WERI-Rb-1 (cell line): Measurements from ENCODE around the gene HAVCR1.
"Not testable (repeated sequence)": the region's sequence is repeated elsewhere in the genome, so short reads cannot be mapped to it uniquely, and the experiment has no call there.

Experiments used
- DNase-seq: peaks from one replicate; pipeline ENCODE4 v3.0.0-alpha.2; 2020
- H3K27ac ChIP-seq: fragments of 250-450 bp; sonication (Bioruptor Pico); 2 replicates; pipeline ENCODE4 v1.5.1; 2020; ENCODE audit warnings: mild to moderate bottlenecking, moderate library complexity
- H3K27me3 ChIP-seq: fragments of 250-450 bp; sonication (Bioruptor Pico); 2 replicates; pipeline ENCODE4 v1.5.1; 2021; ENCODE audit warnings: mild to moderate bottlenecking, low read depth, moderate library complexity; ENCODE audit not compliant: insufficient read depth, severe bottlenecking
- H3K36me3 ChIP-seq: fragments of 250-450 bp; sonication (Bioruptor Pico); 2 replicates; pipeline ENCODE4 v1.5.1; 2020; ENCODE audit warnings: mild to moderate bottlenecking, moderate library complexity
- H3K4me3 ChIP-seq: 2 replicates; pipeline ENCODE4 v1.5.1; 2011; ENCODE audit warnings: low read depth, mild to moderate bottlenecking, control low read depth, low read length
- H3K9me3 ChIP-seq: fragments of 250-450 bp; sonication (Bioruptor Pico); 2 replicates; pipeline ENCODE4 v1.5.1; 2021; ENCODE audit warnings: mild to moderate bottlenecking, moderate library complexity; ENCODE audit not compliant: severe bottlenecking
- TF ChIP-seq, protein P1 (sequence below): IDR thresholded peaks from 2 replicates; pipeline ENCODE4 v1.5.1; 2011; ENCODE audit warnings: low read depth, mild to moderate bottlenecking, control low read depth, inconsistent platforms, low read length

Gene HAVCR1

DNA sequence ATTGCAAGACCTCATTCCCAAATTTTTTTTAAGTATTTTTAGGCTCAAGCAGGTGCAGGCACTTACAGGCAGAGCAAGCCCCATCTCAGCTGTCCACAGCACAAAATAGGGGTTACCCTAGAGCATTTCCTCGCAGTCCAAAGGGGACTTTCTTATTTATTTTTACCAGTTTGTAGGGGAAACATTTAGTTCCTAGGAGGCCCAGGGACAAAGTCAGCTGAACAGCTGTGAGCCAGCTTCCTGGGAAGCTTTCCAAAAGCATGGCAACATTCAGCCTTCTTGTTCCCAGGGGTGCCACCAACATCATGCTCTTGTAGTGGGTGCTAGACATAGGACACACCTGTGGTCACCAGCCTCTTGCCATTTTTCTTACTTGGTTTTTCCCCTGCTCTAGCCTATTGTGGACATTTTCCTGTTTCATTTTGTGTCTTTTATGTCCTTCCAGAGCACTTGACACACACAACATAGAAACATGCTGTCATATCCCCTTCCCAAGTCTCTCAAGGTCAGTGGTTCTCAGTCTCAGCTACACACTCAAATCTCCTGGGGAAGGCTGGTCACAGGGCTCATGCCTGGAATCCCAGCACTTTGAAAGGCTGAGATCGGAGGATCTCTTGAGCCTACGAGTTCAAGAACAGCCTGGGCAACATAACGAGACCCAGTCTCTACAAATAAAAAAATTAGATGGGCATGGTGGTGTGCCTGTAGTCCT is 38.2 kb downstream of the HAVCR1 start:
- Histone ChIP-seq H3K27ac (no peak overlapping the region), H3K36me3 (no peaks in the 10 kb centered on the region), H3K27me3 (no peaks in the 10 kb centered on the region), H3K9me3 (peaks cover 6% of the 10 kb centered on the region), H3K4me3 (no peak overlapping the region)
- DNase-seq: no peak
- TF ChIP-seq, protein P1, sequence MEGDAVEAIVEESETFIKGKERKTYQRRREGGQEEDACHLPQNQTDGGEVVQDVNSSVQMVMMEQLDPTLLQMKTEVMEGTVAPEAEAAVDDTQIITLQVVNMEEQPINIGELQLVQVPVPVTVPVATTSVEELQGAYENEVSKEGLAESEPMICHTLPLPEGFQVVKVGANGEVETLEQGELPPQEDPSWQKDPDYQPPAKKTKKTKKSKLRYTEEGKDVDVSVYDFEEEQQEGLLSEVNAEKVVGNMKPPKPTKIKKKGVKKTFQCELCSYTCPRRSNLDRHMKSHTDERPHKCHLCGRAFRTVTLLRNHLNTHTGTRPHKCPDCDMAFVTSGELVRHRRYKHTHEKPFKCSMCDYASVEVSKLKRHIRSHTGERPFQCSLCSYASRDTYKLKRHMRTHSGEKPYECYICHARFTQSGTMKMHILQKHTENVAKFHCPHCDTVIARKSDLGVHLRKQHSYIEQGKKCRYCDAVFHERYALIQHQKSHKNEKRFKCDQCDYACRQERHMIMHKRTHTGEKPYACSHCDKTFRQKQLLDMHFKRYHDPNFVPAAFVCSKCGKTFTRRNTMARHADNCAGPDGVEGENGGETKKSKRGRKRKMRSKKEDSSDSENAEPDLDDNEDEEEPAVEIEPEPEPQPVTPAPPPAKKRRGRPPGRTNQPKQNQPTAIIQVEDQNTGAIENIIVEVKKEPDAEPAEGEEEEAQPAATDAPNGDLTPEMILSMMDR: no peak

DNA sequence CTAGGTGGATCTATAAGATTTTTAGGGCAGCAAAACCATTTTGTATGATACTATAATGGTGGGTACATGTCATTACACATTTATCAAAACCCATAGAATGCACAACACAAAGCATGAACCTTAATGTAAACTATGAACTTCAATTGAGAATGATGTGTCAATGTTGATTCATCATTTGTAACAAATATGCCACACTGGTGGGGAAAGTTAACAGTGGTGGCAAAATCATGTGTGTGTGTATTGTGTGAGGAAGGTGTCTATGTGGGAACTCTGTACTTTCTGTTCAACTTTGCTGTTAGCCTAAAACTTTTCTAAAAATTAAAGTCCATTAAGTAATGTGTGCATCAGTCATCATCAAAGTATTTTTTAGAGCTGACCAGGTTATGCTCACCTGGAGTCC is 38.9 kb downstream of the HAVCR1 start:
- H3K27me3 ChIP-seq: no peaks in the 10 kb centered on the region
- no peaks in the 10 kb centered on the region for H3K36me3 ChIP-seq
- TF ChIP-seq, protein P1: no peak
- H3K9me3 ChIP-seq: peaks cover 6% of the 10 kb centered on the region
- no peak overlapping the region for H3K27ac ChIP-seq
- DNase-seq: no peak
- H3K4me3 ChIP-seq: no peak overlapping the region

DNA sequence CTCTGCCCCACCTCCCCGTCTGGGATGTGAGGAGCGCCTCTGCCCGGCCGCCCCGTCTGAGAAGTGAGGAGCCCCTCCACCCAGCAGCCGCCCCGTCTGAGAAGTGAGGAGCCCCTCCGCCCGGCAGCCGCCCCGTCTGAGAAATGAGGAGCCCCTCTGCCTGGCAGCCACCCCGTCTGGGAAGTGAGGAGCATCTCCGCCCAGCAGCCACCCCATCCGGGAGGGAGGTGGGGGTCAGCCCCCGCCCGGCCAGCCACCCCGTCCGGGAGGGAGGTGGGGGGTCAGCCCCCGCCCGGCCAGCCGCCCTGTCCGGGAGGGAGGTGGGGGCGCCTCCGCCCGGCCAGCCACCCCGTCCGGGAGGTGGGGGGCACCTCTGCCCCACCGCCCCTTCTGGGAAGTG is 44.8 kb downstream of the HAVCR1 start:
- not testable (repeated sequence) for H3K9me3 ChIP-seq, H3K4me3 ChIP-seq, H3K36me3 ChIP-seq, H3K27ac ChIP-seq, H3K27me3 ChIP-seq, DNase-seq

DNA sequence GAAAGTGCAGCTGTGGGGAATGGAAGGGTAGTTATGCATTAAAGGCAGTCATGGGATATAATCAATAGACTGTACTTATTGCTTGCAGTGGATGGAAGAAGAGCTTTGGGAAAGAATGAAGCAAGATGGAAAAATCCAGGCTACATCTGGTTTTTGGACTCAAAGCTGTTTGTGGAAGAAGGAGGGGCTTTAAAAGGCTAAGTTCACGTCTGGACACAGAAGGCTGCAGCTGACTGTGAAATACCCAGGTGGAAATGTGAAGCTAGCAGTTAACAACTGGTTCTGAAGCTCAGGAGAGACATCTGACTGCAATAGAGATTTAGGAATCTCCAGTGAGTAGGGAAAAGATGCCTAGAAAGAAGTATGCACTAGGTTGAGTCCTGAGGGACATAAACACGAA is 52.7 kb downstream of the HAVCR1 start:
- no peak for DNase-seq
- Histone ChIP-seq H3K27me3 (no peaks in the 10 kb centered on the region), H3K4me3 (no peak overlapping the region), H3K9me3 (no peaks in the 10 kb centered on the region), H3K27ac (no peak overlapping the region), H3K36me3 (no peaks in the 10 kb centered on the region)
- TF ChIP-seq, protein P1: no peak

DNA sequence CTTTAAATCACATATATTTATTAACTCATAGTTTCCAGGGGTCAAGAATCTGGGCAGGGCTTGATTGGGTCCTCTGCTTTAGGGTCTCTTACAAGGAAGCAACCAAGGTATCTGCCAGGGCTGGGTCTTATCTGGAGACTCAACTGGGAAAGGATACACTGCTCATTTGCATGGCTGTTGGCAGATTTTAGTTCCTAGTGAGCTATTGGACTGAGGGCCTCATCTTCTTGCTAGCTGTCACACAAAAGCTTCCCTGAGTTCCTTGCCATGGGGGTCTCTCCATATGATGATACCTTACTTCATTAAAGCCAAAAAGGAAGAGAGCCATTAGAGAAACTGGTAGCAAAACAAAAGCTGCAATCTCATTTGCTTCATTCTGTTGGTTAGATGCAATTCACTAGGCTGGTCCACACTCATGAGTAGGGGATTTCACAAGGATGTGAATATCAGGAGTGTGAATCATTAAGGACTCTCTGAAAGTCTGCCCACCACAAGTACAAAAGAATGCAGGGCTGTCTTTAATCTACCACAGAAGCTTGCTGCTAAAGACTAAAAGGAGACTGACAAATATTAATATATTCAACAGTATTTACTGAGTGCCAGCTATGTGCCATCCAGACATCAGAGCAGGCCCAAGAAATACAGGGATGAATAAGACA is 53.9 kb downstream of the HAVCR1 start:
- no peak overlapping the region for H3K27ac ChIP-seq
- no peaks in the 10 kb centered on the region for H3K36me3 ChIP-seq
- H3K9me3 ChIP-seq: peaks cover 4% of the 10 kb centered on the region
- TF ChIP-seq, protein P1: no peak
- H3K27me3 ChIP-seq: no peaks in the 10 kb centered on the region
- no peak overlapping the region for H3K4me3 ChIP-seq
- DNase-seq: no peak

DNA sequence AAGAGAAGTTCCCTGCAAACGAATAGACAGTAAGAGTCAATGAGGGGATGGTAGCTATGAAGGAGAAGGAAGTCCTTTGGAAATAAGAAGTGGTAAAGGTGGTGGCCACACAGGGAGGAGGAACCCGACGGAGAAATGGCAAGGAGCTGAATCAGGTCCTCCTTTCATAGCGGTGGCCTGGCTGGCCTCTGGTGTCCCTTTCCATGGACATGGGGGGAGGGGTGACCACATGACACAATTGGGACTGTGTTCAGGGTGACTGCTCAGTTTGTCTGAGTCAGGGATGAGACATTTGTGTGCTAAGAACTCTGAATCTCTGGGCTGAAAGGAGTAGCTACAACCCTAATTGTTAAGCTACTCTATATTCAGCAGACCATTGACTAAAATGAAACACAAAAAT is 67.2 kb downstream of the HAVCR1 start:
- Histone ChIP-seq H3K36me3 (no peaks in the 10 kb centered on the region), H3K27me3 (no peaks in the 10 kb centered on the region), H3K9me3 (no peaks in the 10 kb centered on the region), H3K4me3 (no peak overlapping the region), H3K27ac (no peak overlapping the region)
- DNase-seq: no peak
- TF ChIP-seq, protein P1: no peak
